HG03342 (cell line): ENCODE results near the gene CCS.
"Not testable (repeated sequence)": the region's sequence is repeated elsewhere in the genome, so short reads cannot be mapped to it uniquely, and the experiment has no call there.

Experiments used
- ATAC-seq: cut with Tn5 transposase; IDR thresholded peaks from one replicate; pipeline ENCODE4 v1.9.1; 2021; ENCODE audit warnings: mild to moderate bottlenecking, moderate library complexity; ENCODE audit not compliant: unreplicated experiment

The CCS gene, protein sequence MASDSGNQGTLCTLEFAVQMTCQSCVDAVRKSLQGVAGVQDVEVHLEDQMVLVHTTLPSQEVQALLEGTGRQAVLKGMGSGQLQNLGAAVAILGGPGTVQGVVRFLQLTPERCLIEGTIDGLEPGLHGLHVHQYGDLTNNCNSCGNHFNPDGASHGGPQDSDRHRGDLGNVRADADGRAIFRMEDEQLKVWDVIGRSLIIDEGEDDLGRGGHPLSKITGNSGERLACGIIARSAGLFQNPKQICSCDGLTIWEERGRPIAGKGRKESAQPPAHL

GRCh38 chr11:66592457-66593302 is at the start of gene CCS, which contains the start of gene CCDC87:
CCS (plus strand) TSS chr11:66593185; CDS start chr11:66593262, 77 bp downstream.
CCDC87 (minus strand) TSS chr11:66593063; CDS start chr11:66593015, 48 bp downstream.
- ATAC-seq: peak; percentile 92

GRCh38 chr11:66543263-66544107 is 49.5 kb upstream of the CCS start:
- ATAC-seq: no peak

GRCh38 chr11:66544952-66545351 is 48.0 kb upstream of the CCS start:
- not testable (repeated sequence) for ATAC-seq

DNA sequence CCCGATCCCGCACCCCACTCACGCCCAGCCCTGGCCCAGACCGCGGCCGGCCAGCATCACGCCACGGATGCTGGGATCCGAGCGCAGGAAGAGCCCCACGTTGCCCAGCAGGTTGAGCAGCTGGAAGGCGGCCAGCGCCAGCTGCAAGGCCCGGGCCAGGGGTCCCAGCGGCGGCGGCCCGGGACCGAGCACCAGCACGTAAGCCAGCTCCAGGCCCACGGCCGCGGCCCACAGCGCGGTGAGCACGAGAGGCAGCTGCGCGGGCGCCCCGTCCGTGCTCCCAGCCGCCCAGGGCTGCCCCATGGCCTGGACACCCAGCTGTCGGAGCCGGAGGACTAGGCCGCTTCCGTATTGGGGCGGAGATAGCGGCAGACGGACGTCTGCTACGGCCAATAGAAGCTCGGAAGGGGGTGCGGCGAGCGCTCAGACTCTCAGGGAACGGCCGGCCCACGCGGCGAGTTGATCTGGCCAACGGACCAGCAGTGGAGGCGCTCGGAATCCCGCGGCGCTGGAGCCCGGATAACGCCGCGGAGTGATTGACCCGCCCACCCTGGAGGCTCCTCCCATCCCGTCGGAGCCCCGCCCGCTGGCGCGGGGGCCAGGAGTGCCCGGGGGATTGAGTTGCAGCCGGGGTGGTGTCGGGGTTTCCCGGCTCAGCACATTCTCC is 47.2 kb upstream of the CCS start, which contains the start of gene ZDHHC24:
ZDHHC24 (minus strand) TSS at position 348 of the 667 bp plus-strand sequence; CDS start at position 303, 45 bp downstream.
- ATAC-seq: peak; percentile 79

DNA sequence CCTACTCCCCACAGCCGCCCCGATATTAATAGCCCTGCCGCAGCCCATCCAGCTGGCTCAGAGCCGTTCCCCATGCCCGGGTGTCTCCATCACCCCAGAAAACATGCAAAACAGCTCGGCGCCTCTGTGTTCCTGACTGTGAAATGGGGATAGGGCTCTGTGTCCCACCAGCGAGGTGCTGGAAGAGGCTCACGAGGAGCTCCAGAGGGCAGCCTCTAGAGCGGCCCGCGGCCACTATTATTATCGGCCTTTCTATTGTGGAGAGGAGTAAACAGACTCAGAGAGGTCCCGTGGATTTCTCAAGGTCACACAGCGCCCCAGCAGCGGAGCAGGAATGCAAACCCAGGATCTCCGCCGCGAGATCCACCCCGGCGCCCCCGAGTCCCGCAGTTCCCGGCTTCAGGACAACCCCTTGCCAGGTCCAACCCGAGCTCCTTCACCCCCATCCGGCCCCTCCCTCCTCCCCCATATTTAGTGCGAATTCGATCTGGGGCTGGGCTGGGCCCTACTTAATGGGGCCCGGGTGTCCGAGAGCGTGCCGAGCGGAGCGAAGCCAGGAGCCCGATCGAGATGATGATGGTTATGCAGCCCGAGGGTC is 46.5 kb upstream of the CCS start, which contains the start of gene ACTN3:
ACTN3 (plus strand) TSS at position 536 of the 598 bp plus-strand sequence; CDS start at position 571, 35 bp downstream.
- ATAC-seq: no peak

GRCh38 chr11:66546966-66547661 is 45.9 kb upstream of the CCS start:
- ATAC-seq: no peak

GRCh38 chr11:66547662-66548009 is 45.3 kb upstream of the CCS start:
- no peak for ATAC-seq

GRCh38 chr11:66548041-66548440 is 44.9 kb upstream of the CCS start:
- ATAC-seq: no peak

DNA sequence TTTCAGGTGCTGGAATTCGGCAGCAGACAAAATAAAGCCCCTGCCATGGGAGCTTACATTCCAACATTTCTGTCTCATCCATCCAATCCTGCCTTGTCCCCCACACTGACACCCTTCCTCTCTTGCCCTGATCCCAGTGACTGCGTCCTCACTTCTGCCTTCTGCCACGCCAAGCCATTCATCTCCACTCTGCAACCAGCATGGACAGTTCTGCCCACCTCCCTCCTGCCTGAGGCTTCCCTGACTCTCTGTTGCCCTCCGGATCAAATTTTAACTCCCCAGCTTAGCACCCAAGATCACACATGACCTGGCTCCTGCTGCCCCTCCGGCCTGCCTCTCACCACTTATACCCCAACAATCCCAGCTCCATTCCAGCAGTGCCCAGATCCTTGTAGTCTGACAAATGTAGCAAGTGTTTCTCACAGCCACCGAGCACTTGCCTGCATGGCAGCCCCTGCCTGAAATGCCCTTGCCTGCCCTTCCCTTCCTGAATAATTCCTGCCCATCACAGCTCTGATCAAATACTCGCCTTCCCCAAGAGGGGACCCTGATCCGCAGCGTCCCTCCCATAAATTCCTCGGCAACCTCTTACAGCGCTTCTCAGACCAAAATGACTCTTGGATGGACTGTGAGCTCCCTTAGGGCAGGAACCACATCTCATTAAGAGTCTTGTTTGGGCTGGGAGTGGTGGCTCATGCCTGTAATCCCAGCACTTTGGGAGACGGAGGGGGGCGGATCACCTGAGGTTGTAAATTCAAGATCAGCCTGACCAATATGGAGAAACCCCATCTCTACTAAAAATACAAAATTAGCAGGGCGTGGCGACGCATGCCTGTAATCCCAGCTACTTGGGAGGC is 44.0 kb upstream of the CCS start:
- no peak for ATAC-seq

DNA sequence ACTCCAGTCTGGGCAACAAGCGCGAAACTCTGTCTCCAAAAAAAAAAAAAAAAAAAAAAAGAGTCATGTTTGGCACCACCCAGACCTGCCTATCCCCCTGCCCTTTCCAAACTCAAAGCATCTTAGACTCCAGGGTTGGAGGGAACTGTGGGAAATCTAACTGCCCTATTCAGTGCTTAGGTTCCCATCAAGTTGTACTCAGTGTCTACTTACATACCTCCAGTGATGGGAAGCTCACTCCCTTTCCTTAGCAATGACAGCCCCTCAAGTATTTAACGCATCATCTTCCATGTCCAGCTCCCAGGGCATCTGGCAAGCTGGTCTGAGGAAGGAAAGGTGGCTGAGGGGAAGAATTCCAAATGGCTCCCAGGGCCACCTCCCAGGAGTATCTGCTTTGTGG is 43.3 kb upstream of the CCS start:
- ATAC-seq: no peak

- no peak for ATAC-seq
Observed at GRCh38 chr11:66550887-66551286, 42.1 kb upstream of the CCS start.

DNA sequence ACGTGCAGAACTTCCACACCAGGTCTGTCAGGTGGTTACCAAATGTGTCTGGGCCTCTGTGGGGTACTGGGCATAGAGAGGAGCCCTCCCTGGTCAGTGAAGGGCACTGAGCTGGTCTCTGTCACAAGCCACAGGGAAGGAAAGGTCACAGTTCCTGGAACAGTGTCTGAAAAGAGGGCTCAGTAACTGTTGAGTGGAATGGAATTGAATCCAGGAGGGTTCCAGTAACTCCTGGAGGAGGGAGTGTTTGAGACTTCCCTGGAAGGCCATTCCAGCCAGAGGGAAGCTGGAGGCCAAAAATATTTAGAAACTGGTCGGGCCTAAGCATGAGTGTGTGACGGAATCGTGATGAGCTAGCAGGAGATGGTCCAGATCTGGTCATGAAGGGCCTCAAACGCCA is 38.4 kb upstream of the CCS start:
- no peak for ATAC-seq

GRCh38 chr11:66555416-66555815 is 37.6 kb upstream of the CCS start:
- no peak for ATAC-seq

DNA sequence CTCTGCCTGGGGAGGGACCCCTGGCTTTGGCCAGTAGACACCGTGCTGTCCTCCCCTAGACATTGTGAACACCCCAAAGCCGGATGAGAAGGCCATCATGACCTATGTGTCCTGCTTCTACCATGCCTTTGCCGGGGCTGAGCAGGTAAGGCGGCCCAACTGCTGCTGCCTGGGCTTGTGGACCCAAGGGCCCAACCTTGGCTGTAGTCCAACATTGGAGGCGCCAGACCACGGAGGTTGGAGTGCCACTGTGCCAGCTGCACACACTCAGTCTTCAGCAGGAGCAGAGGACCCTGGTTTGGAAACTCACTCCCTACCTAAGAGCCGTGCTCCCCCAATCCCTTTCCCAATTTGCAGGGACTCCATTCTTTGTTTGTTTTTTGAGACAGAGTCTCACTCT is 36.9 kb upstream of the CCS start:
- ATAC-seq: no peak

GRCh38 chr11:66557733-66558326 is 35.2 kb upstream of the CCS start:
- no peak for ATAC-seq

GRCh38 chr11:66559142-66559865 is 33.7 kb upstream of the CCS start:
- ATAC-seq: no peak

DNA sequence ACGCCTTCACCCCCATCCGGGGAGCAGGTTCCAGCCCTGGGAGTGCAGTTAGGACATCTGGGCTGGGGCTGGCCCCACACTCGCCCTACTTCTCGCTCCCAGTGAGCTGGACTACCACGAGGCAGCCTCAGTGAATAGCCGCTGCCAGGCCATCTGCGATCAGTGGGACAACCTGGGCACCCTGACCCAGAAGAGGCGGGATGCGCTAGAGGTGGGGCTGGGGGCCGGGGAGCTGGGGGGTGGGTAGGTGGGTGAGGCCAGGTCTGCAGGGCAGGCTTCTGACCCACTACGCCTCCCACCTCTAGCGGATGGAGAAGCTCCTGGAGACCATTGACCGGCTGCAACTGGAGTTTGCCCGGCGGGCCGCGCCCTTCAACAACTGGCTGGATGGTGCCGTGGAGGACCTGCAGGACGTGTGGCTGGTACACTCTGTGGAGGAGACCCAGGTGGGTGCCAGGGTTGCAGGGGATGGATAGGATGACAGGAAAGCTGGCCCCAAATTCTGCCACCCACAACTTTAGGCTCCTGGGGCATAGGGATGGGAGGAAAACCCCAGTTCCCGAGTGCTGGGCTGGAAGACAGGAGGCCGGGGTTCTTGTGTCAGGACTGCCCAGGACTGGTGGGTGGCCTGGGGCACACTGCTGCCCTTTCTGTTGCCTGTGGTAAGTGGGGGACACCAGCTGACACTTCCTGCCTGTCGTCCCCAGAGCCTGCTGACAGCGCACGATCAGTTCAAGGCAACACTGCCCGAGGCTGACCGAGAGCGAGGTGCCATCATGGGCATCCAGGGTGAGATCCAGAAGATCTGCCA is 32.9 kb upstream of the CCS start:
- ATAC-seq: no peak
